ENCODE measurements around the gene COX10.
A peak's percentile ranks its signal among the peaks of the same experiment; 100 is the strongest.
"Not testable (repeated sequence)": the region's sequence is repeated elsewhere in the genome, so short reads cannot be mapped to it uniquely, and the experiment has no call there.

COX10 gene

DNA sequence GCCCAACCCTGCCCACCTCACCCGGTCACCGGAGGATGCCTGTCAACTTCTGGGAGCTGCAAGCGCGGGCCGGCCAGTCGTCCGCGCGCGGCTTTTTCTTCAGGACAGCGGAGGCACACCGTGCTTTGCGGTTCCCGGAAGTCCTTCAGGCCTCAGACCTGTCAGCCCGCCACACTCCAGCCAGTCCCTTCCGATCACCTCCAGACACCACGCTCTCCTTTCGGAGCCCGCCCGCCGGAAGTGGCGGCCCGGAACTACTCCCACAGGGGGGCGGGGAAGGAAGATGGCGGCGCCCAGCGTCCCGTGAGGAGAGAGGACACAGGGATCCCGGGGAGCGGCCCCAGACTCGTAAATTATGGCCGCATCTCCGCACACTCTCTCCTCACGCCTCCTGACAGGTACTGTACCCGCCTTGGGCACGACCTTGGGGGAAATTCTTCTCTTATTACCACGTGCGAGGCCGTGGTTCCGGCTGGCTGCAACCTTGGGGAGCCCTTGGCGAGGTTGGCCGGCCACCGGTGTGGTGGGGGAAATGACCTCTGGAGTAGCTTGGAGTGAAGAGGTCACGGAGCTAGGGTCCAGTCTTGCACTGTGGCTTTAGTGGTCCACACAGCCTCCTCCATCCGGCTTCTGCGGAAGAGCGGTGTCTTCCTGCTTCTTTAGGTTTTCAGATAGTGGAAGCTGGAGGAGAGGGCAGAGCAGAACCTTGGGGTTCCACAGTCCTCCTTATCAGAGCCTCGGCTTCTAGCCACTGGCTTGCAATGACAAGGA lies at the start of gene COX10:
Gene COX10 (plus strand): TSS at position 254 of the 771 bp plus-strand sequence. CDS start 102 bp downstream, at position 356.
- peak; percentile 36 for DNase-seq (ENCODE audit: low read depth, low spot score)

DNA sequence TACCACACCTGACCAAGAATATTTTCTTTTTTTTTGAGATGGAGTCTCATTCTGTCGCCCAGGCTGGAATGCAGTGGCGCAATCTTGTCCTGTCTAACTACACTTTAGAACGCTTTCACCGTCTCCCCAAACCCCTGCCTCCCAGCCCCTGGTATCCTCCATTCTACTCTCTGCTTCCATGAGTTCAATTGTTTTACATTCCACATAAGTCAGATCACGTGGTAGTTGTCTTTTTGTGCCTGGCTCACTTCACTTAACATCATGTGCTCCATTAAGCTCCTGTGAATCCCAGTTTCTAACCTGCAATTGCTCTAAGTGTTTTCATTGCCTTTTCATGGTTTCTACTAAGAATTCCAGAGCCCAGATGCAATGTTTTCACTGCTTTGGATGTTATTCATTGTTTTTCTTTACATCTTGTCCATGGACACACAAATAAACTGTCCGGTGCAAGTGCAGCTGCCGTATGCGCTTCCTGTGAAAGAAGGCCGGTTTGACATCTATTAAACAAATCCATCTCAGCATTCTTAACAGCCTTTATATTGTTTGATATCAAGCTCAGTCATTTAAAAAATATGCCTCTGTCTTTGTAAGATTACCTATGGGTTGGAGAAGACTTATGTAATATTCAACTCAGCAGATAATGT lies 47.5 kb upstream of the COX10 start:
- DNase-seq (ENCODE audit: low read depth, low spot score), result not testable (repeated sequence)

DNA sequence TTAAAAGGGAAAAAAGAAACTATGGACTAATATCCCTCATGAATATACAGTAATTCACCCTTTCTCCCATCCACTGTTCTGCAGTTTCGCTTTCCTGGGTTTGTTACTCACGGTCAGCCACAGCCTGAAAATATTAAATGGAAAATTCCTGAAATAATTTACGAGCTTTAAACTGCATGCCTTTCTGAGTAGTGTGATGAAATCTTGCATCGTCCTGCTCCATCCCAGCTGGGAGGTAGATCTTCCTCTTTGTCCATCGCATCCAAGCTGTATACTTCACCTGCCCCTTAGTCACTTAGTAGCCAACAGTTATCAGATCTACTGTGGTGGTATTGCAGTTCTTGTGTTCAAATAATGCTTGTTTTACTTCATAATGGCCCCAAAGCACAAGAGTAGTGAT lies 39.5 kb upstream of the COX10 start:
- not testable (repeated sequence) for DNase-seq (ENCODE audit: low read depth, low spot score)

DNA sequence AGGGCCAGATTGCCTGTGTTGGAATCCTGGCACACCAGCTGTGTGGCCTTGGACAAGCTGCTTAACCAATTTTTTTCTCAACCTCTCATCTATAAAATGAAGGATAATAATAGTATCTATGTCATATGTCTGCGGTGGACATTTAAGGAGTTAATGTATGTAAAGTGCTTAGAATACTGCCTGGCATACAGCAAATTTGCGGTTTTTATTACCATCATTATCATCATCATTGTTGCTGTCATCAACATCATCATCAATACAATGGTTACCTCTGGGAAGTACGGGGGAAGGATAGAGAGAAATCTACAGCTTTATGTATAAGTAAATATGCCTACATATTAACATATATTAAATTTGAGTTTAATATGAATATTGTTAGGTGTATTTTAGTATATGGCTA lies 37.1 kb upstream of the COX10 start:
- DNase-seq (ENCODE audit: low read depth, low spot score), result no peak

DNA sequence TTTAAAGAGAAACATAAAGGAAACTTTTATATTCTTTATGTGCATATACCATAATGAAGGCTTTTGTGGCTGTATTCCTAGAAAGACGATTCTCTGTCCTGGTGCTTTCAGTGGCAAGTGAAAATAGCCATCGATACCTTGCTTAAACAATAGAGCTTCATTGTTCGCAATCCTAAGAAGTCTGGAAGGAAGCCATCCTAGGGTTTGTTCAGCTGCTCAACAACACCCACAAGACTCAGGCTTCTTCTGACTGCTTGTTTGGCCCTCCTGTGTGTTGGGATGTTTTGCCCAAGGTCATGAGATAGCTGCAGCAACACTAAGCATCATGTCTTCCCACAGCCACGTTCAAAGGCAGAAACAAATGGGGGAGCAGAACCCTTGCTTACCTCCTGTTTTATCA lies 36.1 kb upstream of the COX10 start:
- no peak for DNase-seq (ENCODE audit: low read depth, low spot score)

DNA sequence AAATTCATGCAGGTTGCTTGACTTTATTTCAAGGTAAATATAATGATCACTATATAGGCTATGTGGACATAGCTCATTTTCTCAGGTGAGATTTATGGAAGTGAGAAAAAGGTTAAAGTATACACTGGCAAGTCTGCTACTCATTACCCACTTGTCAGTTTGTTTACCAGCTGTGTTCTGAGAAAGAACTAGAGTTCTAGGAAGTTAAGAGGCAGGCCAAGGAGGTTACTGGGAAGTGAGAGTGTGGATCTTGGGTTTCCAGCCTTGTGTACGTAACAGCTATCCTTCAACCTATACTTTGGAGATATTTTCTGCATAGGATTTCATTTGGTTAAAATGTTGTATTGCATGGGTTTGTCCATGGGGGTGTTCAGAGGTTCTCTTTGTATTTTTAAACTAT lies 31.9 kb upstream of the COX10 start:
- no peak for DNase-seq (ENCODE audit: low read depth, low spot score)

DNA sequence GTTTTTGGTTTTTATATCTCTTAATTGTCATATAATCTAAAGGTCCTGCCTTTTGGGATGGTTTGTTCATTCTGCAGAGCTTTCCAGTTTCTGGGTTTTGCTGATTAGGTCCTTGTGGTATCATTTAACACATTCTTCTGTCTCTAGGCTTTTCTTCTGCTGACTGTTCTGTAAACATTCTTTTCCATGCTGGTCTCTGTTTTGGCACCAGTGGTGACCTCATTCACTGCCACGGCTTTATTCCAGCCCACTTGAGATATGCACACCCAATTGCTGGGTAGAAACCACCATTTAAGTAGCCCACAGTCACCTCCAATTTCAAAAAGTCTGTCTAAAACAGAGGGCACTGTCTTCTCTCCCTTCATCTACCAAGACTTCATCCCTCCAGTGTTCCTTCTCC lies 31.1 kb upstream of the COX10 start:
- no peak for DNase-seq (ENCODE audit: low read depth, low spot score)

DNA sequence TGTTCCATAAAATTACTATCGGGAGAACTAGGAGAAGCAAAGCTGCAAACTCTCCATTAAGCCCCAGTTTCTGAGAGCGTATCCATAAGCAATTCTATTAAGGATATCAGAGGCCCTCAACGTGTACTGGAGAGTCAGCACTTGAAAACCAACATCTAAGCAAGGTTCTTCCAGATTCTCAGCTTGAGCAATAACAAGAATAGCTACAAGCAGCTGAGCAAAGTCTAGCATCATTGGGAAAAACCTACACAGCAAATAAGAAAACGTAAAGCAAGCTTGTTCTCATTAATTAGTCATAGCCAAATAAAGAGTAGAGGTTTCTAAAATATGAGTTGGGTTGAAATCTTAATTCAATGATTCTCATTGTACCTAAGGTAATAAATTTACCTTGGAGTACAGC lies 26.9 kb upstream of the COX10 start:
- DNase-seq (ENCODE audit: low read depth, low spot score), result no peak

DNA sequence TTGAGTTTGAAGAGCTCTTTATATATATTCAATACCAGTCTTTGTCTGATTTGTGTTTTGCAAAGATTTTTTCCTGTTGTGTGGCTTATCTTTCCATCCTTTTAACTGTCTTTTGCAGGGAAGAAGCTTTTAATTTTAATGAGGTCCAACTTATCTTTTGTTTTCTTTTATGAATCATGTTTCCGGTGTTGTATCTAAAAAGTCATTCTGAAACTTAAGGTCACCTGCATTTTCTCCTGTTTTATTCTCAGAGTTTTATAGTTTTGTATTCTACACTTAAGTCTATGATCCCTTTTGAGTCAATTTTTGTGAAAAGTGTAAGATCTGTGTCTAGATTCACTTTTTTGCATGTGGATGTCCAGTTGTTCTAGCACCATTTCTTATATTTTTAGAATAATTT lies 24.6 kb upstream of the COX10 start:
- no peak for DNase-seq (ENCODE audit: low read depth, low spot score)

DNA sequence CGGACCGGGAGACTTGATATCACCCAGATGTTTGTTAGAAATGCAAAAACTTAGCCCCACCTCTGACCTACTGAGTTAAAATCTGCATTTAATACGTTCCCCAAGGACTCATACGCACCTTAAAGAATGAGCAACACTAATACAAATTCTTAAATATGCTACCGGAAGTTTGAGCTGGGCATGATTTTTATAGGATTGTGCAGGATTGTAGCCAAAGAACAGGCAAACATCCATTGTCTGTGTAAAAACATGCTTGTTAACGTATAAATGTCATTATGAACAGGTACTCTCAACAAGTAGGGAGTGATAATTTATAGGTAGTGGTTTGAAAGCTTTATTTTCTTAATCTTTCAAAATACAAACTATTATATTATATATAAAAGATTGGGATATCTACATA lies 22.3 kb upstream of the COX10 start:
- no peak for DNase-seq (ENCODE audit: low read depth, low spot score)

DNA sequence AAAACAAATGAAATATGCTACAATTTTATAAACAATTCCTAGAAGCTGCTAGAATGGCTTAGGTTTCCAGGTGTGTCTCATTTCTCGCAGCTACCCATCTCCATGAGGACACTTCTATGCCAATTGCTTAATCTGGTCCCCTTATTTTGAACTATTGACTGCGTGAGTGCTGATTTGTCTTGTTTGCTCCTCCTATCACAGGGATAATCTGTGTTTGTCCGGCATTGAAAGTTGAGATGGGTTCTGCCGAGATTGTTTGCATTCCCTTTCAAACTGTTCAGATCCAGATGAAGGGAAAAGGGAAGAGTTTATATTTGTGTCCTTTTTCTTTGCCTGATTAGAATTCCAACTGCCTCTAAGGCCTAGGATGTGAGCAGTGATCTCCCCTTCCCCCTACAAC lies 21.7 kb upstream of the COX10 start:
- DNase-seq (ENCODE audit: low read depth, low spot score), result no peak

DNA sequence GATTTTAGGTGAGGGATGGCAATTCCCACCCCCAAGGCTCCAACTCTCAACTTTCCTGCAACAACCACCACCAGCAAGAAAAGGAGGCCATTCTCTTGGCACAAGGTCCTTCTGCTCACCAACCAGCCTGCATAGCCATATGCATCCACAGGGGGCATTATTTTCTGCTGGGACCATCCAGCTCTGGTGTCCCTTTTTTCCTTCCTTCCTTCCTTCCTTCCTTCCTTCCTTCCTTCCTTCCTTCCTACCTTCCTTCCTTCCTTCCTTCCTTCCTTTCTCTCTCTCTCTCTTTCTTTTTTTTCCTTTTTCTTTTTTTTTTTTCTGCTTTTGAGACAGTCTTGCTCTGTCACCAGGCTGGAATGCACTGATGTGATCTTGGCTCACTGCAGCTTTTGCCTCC lies 21.1 kb upstream of the COX10 start:
- DNase-seq (ENCODE audit: low read depth, low spot score), result no peak

DNA sequence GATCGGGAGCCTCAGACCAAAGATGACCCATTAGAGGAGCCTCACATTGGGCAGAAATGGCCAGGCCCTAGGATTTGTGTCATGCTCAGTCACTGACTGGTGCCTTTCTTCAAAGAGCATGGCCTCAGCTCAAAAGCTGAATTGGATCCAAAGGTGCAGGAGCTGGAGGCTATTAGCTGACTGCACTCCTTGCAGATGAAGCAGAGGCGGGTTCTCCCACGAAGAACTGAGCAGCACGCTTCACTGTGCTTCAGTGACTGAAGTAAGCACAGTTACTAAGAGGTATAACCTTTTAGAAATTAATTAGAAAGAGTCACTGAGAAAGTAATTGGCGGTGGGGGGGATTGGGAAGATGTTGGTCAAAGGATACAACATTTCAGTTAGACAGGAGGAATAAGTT lies 18.7 kb upstream of the COX10 start:
- DNase-seq (ENCODE audit: low read depth, low spot score), result no peak

DNA sequence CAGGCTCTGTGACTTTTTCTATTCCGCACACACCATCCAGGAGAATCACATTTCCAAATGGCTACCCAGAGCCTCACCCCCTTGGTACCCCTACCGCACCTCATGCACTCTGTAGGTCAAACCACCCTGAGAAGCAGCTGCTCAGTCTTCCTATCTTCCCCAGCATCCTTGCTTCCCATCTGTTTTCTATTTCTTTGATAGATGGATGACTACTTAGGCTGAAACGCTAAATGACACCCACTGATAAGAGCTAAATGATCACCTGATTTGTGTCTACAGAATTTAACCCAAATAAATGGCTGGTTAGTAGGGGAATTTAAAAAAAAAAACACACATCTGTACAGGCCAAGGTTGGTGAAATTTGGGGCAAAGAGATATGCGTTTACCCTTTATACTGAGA lies 17.6 kb upstream of the COX10 start:
- no peak for DNase-seq (ENCODE audit: low read depth, low spot score)

DNA sequence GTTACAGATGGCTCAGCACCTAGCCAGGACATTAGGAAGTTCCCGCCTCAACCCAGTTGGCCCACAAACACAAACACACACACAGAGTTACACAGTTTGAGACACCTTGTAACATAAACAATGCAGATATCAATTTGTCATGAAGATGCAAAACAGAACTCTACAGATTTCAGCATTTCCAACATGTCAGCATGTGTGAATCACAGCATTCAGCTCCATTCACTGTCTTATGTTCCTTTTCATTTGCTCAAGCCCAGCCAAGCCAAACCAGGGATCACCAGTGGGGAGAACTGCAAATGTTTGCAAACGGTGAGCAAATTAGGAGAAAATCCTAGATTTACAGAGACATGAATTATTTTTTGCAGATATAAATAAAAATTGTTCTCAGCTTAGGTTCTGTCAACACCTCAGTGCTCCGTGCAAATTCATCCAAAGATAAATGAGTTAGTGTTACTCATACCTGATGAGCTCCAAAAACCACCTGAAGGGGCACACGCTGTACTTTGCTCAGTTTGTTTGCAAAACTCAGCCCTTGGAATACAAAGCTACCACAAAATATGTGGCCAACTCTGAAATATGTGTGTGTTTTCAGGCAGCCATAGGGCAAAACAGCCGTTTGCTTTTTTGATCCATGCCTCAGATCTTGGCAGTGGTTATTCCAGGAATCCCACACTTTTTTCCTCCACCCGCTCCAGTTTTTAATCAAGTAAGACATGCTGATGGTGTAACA lies 16.3 kb upstream of the COX10 start:
- DNase-seq (ENCODE audit: low read depth, low spot score), result no peak

DNA sequence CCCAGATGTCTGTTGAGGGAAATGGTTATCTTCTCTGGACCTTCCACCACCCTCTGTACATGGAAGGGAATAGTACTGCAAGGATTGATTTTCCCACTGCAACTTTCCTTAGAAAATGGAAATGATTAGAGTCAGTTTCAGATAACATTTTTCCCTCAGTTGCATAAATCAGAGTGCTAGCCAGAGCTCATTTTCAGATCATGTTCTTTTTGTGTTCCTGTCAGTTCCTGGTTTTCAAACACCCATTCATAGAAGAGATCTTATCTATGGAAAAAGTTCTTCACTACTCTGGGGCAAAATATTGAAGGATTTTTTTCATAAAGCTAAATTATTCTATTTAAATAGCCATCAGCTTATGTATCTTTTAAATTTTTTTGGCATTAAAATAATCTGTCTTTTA lies 11.7 kb upstream of the COX10 start:
- no peak for DNase-seq (ENCODE audit: low read depth, low spot score)

DNA sequence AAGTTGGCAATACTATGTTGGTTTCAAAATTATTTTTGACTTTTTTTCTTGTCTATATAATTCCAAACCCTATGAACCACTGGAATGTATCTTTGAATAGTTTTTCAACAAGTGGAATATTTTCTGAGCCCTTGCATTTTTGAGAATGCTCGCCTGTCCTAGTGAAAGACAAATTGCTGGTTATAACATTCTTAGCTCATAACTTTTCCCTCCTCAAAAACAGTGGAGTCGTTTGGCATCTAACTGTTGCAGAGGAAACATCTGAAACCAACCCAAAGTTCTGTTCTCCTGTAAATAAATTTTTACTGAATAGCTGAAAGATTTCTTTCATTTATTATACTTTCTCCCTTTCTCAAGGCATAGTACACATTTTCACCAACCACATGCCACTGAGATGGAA lies 11.3 kb upstream of the COX10 start:
- no peak for DNase-seq (ENCODE audit: low read depth, low spot score)

DNA sequence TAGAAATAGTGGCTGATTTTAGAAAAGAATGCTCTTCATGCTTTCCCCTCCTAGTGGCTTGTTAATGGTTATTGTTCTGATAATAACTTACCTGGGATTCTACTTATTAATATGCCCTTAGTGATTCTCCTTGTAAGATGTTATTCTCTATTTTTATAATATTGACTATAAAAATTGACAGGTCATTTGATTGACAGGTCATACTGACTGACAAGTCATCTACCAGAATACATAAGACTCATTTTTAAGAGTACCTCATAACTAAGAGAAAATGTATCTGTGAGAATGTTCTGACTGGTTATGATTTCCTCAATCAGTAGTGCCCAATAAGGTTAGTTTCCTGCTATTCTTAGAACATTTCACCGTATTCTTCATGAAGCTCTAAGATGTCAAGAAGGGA lies 8.6 kb upstream of the COX10 start:
- no peak for DNase-seq (ENCODE audit: low read depth, low spot score)

DNA sequence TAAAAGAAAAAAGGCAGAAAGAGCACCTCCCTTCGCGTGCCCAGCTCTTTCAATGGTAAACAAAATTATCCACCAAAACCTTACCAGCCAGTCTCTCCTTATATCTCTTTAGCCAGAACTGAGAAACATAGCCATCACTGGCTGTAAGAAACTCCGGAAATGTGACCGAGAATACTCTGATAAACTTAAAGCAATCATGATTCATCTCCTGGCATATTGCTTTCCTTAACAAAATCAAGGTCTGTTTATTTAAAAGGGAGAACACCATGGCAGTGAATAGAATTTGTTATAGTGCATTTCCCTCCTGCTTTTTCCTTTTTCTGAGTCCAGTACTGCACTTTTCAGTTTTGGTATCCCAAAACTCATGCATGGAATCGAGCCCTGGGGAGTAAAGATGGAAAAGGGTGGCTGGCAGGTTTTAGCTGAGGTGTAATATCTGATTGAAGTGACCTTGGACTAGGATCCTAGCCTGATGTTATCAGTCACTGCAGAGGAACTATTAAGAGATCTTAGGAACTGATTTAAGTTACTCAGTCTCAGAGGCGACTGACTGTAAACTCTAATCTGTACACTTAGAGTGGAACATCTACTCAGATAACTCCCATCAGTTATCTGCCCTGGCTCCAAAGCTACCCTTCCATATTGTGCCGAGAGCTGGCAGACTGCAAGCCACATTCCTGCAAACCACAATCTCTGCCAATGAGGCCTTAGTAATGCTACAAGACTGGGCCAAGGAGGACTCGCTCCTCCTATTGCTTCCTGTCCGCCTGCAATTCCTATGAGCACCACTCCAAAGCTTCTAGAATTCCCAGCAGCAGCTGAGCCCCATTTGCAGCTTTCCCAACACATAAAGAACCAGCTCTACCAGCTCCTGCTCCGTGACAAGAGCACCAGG lies 7.4 kb upstream of the COX10 start:
- no peak for DNase-seq (ENCODE audit: low read depth, low spot score)

DNA sequence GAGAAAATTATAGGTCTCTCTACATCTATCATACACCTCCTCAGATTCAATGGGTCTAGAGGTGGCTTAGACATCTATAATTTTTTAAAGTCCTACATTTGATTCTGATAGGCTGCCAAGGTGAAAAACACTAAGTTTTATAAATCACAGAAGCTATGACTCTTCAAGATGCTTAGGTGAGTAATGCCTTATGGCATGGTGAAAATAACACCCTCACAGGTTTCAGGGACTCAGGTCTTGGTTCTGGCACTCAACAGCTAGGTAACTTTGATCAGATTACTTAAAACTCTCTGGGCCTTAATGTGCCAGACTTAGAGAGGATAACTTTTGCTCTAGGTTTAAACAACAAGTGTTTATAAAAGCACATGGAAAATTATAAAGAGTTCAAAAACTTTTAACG lies 2.0 kb upstream of the COX10 start:
- no peak for DNase-seq (ENCODE audit: low read depth, low spot score)

DNA sequence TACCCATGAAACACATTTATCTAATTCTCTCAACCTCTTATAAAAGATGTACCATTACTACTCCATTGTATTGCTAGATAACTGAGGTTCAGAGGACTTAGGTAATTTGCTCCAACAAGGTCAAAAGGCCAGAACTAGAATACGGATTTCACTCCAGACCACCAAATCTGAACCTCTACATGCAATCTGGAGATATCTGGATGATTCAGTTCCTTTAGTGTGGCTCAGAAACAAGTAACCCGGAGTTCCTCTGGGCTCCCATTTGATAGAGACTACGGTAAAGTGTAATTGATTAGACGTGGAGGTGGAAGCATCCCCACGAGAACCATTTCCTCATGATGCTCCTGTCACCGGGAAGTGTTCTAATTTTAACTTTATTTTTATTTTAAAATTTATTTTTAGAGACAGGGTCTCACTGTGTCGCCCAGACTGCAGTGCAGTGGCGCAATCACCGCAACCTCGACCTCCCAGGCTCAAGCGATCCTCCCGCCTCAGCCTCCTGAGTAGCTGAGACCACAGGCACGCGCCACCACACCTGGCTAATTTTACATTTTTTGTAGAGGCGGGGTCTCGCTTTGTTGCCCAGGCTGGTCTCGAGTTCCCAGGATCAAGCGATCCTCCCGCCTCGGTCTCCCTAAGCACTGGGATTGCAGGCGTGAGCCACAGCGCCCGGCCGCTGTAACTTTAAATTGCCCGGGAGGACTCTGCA lies 608 bp upstream of the COX10 start:
- DNase-seq (ENCODE audit: low read depth, low spot score), result no peak
